SK-N-SH (cell line): ENCODE data around the gene CASP14. TPM values are rescaled to one million over a fixed set of nuclear protein-coding genes. Genes with fewer than 3 reads are reported as not detected.

Experiments used
- CTCF ChIA-PET: fragments of 300-600, 350-600 bp; formaldehyde crosslinking; extraction: SDS; loops from one replicate; lab custom pipeline; 2021; lab: Yijun Ruan, JAX
- POLR2A ChIA-PET: fragments of 350-600 bp; sonication (Branson Sonifier 250); formaldehyde crosslinking; extraction: SDS; loops from one replicate; lab custom pipeline; 2020; ENCODE audit warnings: antibody characterized with exemption, inconsistent platforms; lab: Yijun Ruan, JAX
- DNase-seq: peaks from one replicate; pipeline ENCODE4 v3.0.0; 2012
- H2AFZ ChIP-seq: fragments of 200-600 bp; sonication (generic); 2 replicates; pipeline ENCODE4 v1.8.1; 2016; ENCODE audit warnings: antibody characterized with exemption, mild to moderate bottlenecking, low read depth
- H3F3A ChIP-seq: fragments of 200-600 bp; sonication (generic); replicated peaks from 2 replicates; pipeline ENCODE3; 2016; ENCODE audit warnings: antibody characterized with exemption, mild to moderate bottlenecking; ENCODE audit not compliant: insufficient read depth
- H3K27ac ChIP-seq, 2 experiments: fragments of 200-500 bp in 1 of 2; fragments of 200-600 bp in 1 of 2; sonication (Bioruptor generic) in 1 of 2; sonication (generic), shearing (Covaris generic) in 1 of 2; 2 replicates each; pipeline versions ENCODE4 v1.5.1 to v1.6.1; 2014 to 2016; ENCODE audit warnings: low read depth in 2 of 2, inconsistent platforms in 1 of 2, low read length in 1 of 2, mild to moderate bottlenecking in 1 of 2, mixed read lengths in 1 of 2
- H3K27me3 ChIP-seq: fragments of 200-600 bp; sonication (generic), shearing (Covaris generic); 2 replicates; pipeline ENCODE4 v1.6.1; 2016; ENCODE audit warnings: mixed run types; ENCODE audit not compliant: insufficient read depth
- H3K36me3 ChIP-seq, 2 experiments: fragments of 200-500 bp in 1 of 2; fragments of 200-600 bp in 1 of 2; sonication (Bioruptor generic) in 1 of 2; sonication (generic) in 1 of 2; replicated peaks in 1 of 2; 2 replicates each; pipeline versions ENCODE3 to v1.5.1; 2014 to 2016; ENCODE audit warnings: low read length in 1 of 2, mild to moderate bottlenecking in 1 of 2; ENCODE audit not compliant: insufficient read depth in 2 of 2, control insufficient read depth in 1 of 2
- H3K4me1 ChIP-seq, 2 experiments: fragments of 200-500 bp in 1 of 2; fragments of 200-600 bp in 1 of 2; sonication (Bioruptor generic) in 1 of 2; sonication (generic), shearing (Covaris generic) in 1 of 2; 2 replicates each; pipeline versions ENCODE4 v1.5.1 to v1.6.1; 2014 to 2016; ENCODE audit warnings: low read depth in 1 of 2, low read length in 1 of 2, mixed run types in 1 of 2; ENCODE audit not compliant: insufficient read depth in 2 of 2, control insufficient read depth in 1 of 2
- H3K4me2 ChIP-seq: fragments of 200-600 bp; sonication (generic), shearing (Covaris generic); 2 replicates; pipeline ENCODE4 v1.6.1; 2017; ENCODE audit warnings: mixed run types
- H3K4me3 ChIP-seq, 2 experiments: fragments of 200-500 bp in 1 of 2; fragments of 200-600 bp in 1 of 2; sonication (Bioruptor generic) in 1 of 2; sonication (generic), shearing (Covaris generic) in 1 of 2; 2 replicates each; pipeline versions ENCODE4 v1.5.1 to v1.8.1; 2014 to 2016; ENCODE audit warnings: low read depth in 2 of 2, inconsistent platforms in 1 of 2, low read length in 1 of 2, mild to moderate bottlenecking in 1 of 2, mixed read lengths in 1 of 2, moderate library complexity in 1 of 2
- H3K79me2 ChIP-seq: fragments of 200-600 bp; sonication (generic); 2 replicates; pipeline ENCODE4 v1.8.1; 2017; ENCODE audit warnings: mild to moderate bottlenecking; ENCODE audit not compliant: insufficient read depth
- H3K9ac ChIP-seq: fragments of 200-600 bp; sonication (generic); 2 replicates; pipeline ENCODE4 v1.6.1; 2017; ENCODE audit warnings: mixed run types
- H3K9me2 ChIP-seq: fragments of 200-600 bp; sonication (generic); 2 replicates; pipeline ENCODE4 v1.6.1; 2017; ENCODE audit warnings: mixed run types
- H3K9me3 ChIP-seq: fragments of 200-600 bp; sonication (generic); 2 replicates; pipeline ENCODE4 v1.6.1; 2017; ENCODE audit warnings: mixed run types, mild to moderate bottlenecking, moderate library complexity
- H4K20me1 ChIP-seq: fragments of 200-600 bp; sonication (generic); 2 replicates; pipeline ENCODE4 v1.6.1; 2017; ENCODE audit warnings: mild to moderate bottlenecking, mixed run types; ENCODE audit not compliant: insufficient read depth
- CHD2 ChIP-seq: fragments of 150-350 bp; IDR thresholded peaks from 2 replicates; pipeline ENCODE4 v1.6.1; 2018; ENCODE audit warnings: low read length; ENCODE audit not compliant: partially characterized antibody
- JUND ChIP-seq: IDR thresholded peaks from 2 replicates; pipeline ENCODE4 v1.4.0; 2012
- PBX3 ChIP-seq: IDR thresholded peaks from 2 replicates; pipeline ENCODE4; 2012
- REST ChIP-seq: IDR thresholded peaks from 2 replicates; pipeline ENCODE4 v1.6.1; 2012; ENCODE audit warnings: mild to moderate bottlenecking, low read depth, low read length, moderate library complexity
- RFX5 ChIP-seq: IDR thresholded peaks from 2 replicates; pipeline ENCODE4 v1.6.1; 2012; ENCODE audit warnings: mild to moderate bottlenecking, improper control_type of control experiment, low read length
- TAF1 ChIP-seq: IDR thresholded peaks from 2 replicates; pipeline ENCODE4 v1.6.1; 2012; ENCODE audit warnings: low read depth, mild to moderate bottlenecking, low read length, moderate library complexity, borderline replicate concordance
- TEAD4 ChIP-seq: IDR thresholded peaks from 2 replicates; pipeline ENCODE4 v1.4.0; 2012; ENCODE audit warnings: mild to moderate bottlenecking, borderline replicate concordance; ENCODE audit not compliant: insufficient read depth
- USF2 ChIP-seq: fragments of 150-350 bp; IDR thresholded peaks from 2 replicates; pipeline ENCODE4 v1.6.1; 2017; ENCODE audit warnings: antibody characterized with exemption, low read length, low read depth, borderline replicate concordance
- ZBTB33 ChIP-seq: IDR thresholded peaks from 2 replicates; pipeline ENCODE4 v1.4.0; 2012; ENCODE audit warnings: low read depth, borderline replicate concordance
- WGBS: methylation state at CpG from one replicate; pipeline ENCODE4 v1.1.6; 2017; ENCODE audit warnings: low lambda C conversion rate; 5-methylcytosine and 5-hydroxymethylcytosine counted together
- polyA plus RNA-seq, 3 experiments: library from polyadenylated mRNA; depleted of rRNA; stranded (reverse); fragments of >200 nt; gene quantifications; 2 replicates each; pipeline ENCODE4 v1.2.3, GENCODE V29; 2012

The CASP14 gene
- polyA plus RNA-seq, 1 of the 3 experiments (the other 2 are of a cell fraction), result not detected

- no peaks in the 10 kb centered on the region for H3K36me3 ChIP-seq
- H3K79me2 ChIP-seq, result no peaks in the 10 kb centered on the region
- no peak overlapping the region for H3K9ac ChIP-seq
- no peaks in the 10 kb centered on the region for H4K20me1 ChIP-seq
- no peaks in the 10 kb centered on the region for H3K9me2 ChIP-seq
- no peak for DNase-seq
- H3K4me1 ChIP-seq, result no peaks in the 10 kb centered on the region; a peak in 1 of 4 replicates
- no peak overlapping the region for H3K27ac ChIP-seq
- H3K4me3 ChIP-seq, result no peak overlapping the region
- POLR2A ChIA-PET, result no interaction called here
- no peak overlapping the region for H2AFZ ChIP-seq
- CTCF ChIA-PET, result interaction anchor here (1.2 to 8.4 kb wide), 3 partner anchors 14 to 468 kb away, joined by 3 to 105 read pairs (median 3); no protein-coding TSS in a partner anchor
- H3K4me2 ChIP-seq, result no peak overlapping the region
- H3F3A ChIP-seq, result no peaks in the 10 kb centered on the region
- no peaks in the 10 kb centered on the region for H3K9me3 ChIP-seq
- TF ChIP-seq PBX3 (no peak), CHD2 (no peak), RFX5 (no peak), TEAD4 (no peak), USF2 (no peak), REST (peak; percentile 86), ZBTB33 (no peak), JUND (no peak), TAF1 (no peak)
- 17% methylated on average over 10 of the region's 11 CpGs for WGBS
- peaks cover 37% of the 10 kb centered on the region for H3K27me3 ChIP-seq
Observed at GRCh38 chr19:15087182-15087581, 37.9 kb downstream of the CASP14 start.
